ENCODE results near the gene LAMA4.
"Not testable (repeated sequence)": the region's sequence is repeated elsewhere in the genome, so short reads cannot be mapped to it uniquely, and the experiment has no call there.

LAMA4 gene

GRCh38 chr6:112203577-112204349 is 50.6 kb downstream of the LAMA4 start:
- H3K27ac ChIP-seq, result no peak overlapping the region
- TF ChIP-seq ZFX (IDR thresholded peaks at IDR 0.05; ENCODE audit: borderline replicate concordance) (no peak), CTCF (IDR thresholded peaks at IDR 0.05) (no peak)

- TF ChIP-seq CTCF (IDR thresholded peaks at IDR 0.05), result no peak
- TF ChIP-seq ZFX (IDR thresholded peaks at IDR 0.05; ENCODE audit: borderline replicate concordance), result no peak
- no peak overlapping the region for H3K27ac ChIP-seq
Measured at GRCh38 chr6:112202639-112203341, 51.6 kb downstream of the LAMA4 start.

GRCh38 chr6:112200185-112200914 is 54.0 kb downstream of the LAMA4 start:
- H3K27ac ChIP-seq, result not testable (repeated sequence)

GRCh38 chr6:112199001-112199403 is 55.4 kb downstream of the LAMA4 start:
- TF ChIP-seq CTCF (IDR thresholded peaks at IDR 0.05), result no peak
- no peak for TF ChIP-seq ZFX (IDR thresholded peaks at IDR 0.05; ENCODE audit: borderline replicate concordance)
- H3K27ac ChIP-seq, result no peak overlapping the region

GRCh38 chr6:112198582-112198981 is 55.8 kb downstream of the LAMA4 start:
- no peak overlapping the region for H3K27ac ChIP-seq
- TF ChIP-seq CTCF (IDR thresholded peaks at IDR 0.05), result no peak

- no peak overlapping the region for H3K27ac ChIP-seq
- TF ChIP-seq CTCF (IDR thresholded peaks at IDR 0.05) (no peak), ZFX (IDR thresholded peaks at IDR 0.05; ENCODE audit: borderline replicate concordance) (no peak)
Measured at GRCh38 chr6:112197636-112198035, 56.7 kb downstream of the LAMA4 start.

GRCh38 chr6:112196306-112196705 is 58.1 kb downstream of the LAMA4 start:
- H3K27ac ChIP-seq, result no peak overlapping the region
- TF ChIP-seq ZFX (IDR thresholded peaks at IDR 0.05; ENCODE audit: borderline replicate concordance) (no peak), CTCF (IDR thresholded peaks at IDR 0.05) (no peak)
